ENCODE data around the gene RBM15. TPM values are rescaled to one million over a fixed set of nuclear protein-coding genes. Genes with fewer than 3 reads are reported as not detected.
A peak's percentile ranks its signal among the peaks of the same experiment; 100 is the strongest.

The RBM15 gene
- total RNA-seq, 1 experiment from 2014 or later: 44.0 TPM

GRCh38 chr1:110387048-110387754, 48.0 kb downstream of the RBM15 start:
- ChIA-PET RAD21 (ENCODE audit: low non-redundant PET in 1 of 2, low total read pairs in 2 of 2, uncharacterized antibody in 2 of 2, unreplicated experiment in 2 of 2) (no interaction called here), CTCF (interaction anchor here (0.9 kb wide), 1 partner anchor 14 kb away, joined by 3 read pairs; no protein-coding TSS in a partner anchor), POLR2A (interaction anchor here (1.2 kb wide), 1 partner anchor 49 kb away, joined by 3 read pairs; the partner anchor contains the start of gene RBM15)
- H3K9ac ChIP-seq (ENCODE audit: low read length): no peak overlapping the region
- no peaks in the 10 kb centered on the region for H3K9me2 ChIP-seq (ENCODE audit: insufficient read depth)
- no peaks in the 10 kb centered on the region for H3K27me3 ChIP-seq (ENCODE audit: insufficient read depth, low read length)
- no peak overlapping the region for H3K4me3 ChIP-seq (replicated peaks in 1 of 2; ENCODE audit: low read depth in 1 of 2, low read length in 2 of 2)
- H3K9me3 ChIP-seq (ENCODE audit: control insufficient read depth in 1 of 2, insufficient read depth in 1 of 2, low read depth in 1 of 2, low read length in 2 of 2): no peaks in the 10 kb centered on the region
- H3K27ac ChIP-seq (ENCODE audit: low read depth, low read length): no peak overlapping the region
- H2AFZ ChIP-seq (ENCODE audit: low read depth, low read length, poor library complexity, severe bottlenecking): no peak overlapping the region
- intact Hi-C loops (cut with micrococcal nuclease): no loop called here
- peaks cover 0 to 9% of the 10 kb centered on the region in 2 experiments; a peak in 1 of 4 replicates for H3K4me1 ChIP-seq (ENCODE audit: control insufficient read depth in 1 of 2, insufficient read depth in 2 of 2, low read length in 2 of 2)
- TF ChIP-seq EZH2 (IDR thresholded peaks at IDR 0.05): no peak
- no peak for TF ChIP-seq JUND (IDR thresholded peaks at IDR 0.05)
- TF ChIP-seq, protein P1, sequence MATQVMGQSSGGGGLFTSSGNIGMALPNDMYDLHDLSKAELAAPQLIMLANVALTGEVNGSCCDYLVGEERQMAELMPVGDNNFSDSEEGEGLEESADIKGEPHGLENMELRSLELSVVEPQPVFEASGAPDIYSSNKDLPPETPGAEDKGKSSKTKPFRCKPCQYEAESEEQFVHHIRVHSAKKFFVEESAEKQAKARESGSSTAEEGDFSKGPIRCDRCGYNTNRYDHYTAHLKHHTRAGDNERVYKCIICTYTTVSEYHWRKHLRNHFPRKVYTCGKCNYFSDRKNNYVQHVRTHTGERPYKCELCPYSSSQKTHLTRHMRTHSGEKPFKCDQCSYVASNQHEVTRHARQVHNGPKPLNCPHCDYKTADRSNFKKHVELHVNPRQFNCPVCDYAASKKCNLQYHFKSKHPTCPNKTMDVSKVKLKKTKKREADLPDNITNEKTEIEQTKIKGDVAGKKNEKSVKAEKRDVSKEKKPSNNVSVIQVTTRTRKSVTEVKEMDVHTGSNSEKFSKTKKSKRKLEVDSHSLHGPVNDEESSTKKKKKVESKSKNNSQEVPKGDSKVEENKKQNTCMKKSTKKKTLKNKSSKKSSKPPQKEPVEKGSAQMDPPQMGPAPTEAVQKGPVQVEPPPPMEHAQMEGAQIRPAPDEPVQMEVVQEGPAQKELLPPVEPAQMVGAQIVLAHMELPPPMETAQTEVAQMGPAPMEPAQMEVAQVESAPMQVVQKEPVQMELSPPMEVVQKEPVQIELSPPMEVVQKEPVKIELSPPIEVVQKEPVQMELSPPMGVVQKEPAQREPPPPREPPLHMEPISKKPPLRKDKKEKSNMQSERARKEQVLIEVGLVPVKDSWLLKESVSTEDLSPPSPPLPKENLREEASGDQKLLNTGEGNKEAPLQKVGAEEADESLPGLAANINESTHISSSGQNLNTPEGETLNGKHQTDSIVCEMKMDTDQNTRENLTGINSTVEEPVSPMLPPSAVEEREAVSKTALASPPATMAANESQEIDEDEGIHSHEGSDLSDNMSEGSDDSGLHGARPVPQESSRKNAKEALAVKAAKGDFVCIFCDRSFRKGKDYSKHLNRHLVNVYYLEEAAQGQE (IDR thresholded peaks at IDR 0.05; ENCODE audit: low read depth): no peak
- H4K20me1 ChIP-seq (ENCODE audit: insufficient read depth): no peaks in the 10 kb centered on the region
- no TSS peak for BruUV-seq (replicated peaks)
- DNase-seq (ENCODE audit: low read depth, low spot score) (no peak), ATAC-seq (no peak)
- no peak overlapping the region for H3K4me2 ChIP-seq (ENCODE audit: low read length)
- H3K79me2 ChIP-seq (ENCODE audit: insufficient read depth, low read length): no peaks in the 10 kb centered on the region
- H3K36me3 ChIP-seq (ENCODE audit: control insufficient read depth in 1 of 2, insufficient read depth in 2 of 2, low read length in 2 of 2): peaks cover 6 to 9% of the 10 kb centered on the region in 2 experiments; a peak in 3 of 4 replicates

GRCh38 chr1:110390096-110390495, 50.9 kb downstream of the RBM15 start:
- no peak overlapping the region for H3K27ac ChIP-seq (ENCODE audit: low read depth, low read length)
- no peak for DNase-seq (ENCODE audit: low read depth, low spot score)
- peaks cover 0 to 4% of the 10 kb centered on the region in 2 experiments; a peak in 2 of 4 replicates for H3K36me3 ChIP-seq (ENCODE audit: control insufficient read depth in 1 of 2, insufficient read depth in 2 of 2, low read length in 2 of 2)
- ChIA-PET POLR2A (no interaction called here), CTCF (no interaction called here), RAD21 (ENCODE audit: low non-redundant PET in 1 of 2, low total read pairs in 2 of 2, uncharacterized antibody in 2 of 2, unreplicated experiment in 2 of 2) (no interaction called here)
- H3K4me3 ChIP-seq (replicated peaks in 1 of 2; ENCODE audit: low read depth in 1 of 2, low read length in 2 of 2): no peak overlapping the region
- H3K9ac ChIP-seq (ENCODE audit: low read length): no peak overlapping the region
- BruUV-seq (replicated peaks): no TSS peak
- no peak overlapping the region for H3K4me2 ChIP-seq (ENCODE audit: low read length)
- H3K9me2 ChIP-seq (ENCODE audit: insufficient read depth): no peaks in the 10 kb centered on the region
- H3K79me2 ChIP-seq (ENCODE audit: insufficient read depth, low read length): no peaks in the 10 kb centered on the region
- peaks cover 0 to 12% of the 10 kb centered on the region in 2 experiments; a peak in 2 of 4 replicates for H3K4me1 ChIP-seq (ENCODE audit: control insufficient read depth in 1 of 2, insufficient read depth in 2 of 2, low read length in 2 of 2)
- H3K27me3 ChIP-seq (ENCODE audit: insufficient read depth, low read length): no peaks in the 10 kb centered on the region
- intact Hi-C loops (cut with micrococcal nuclease): no loop called here
- no peaks in the 10 kb centered on the region for H4K20me1 ChIP-seq (ENCODE audit: insufficient read depth)
- ATAC-seq: peak; percentile 38; the same call in 1 of the 2 replicates
- no peaks in the 10 kb centered on the region for H3K9me3 ChIP-seq (ENCODE audit: control insufficient read depth in 1 of 2, insufficient read depth in 1 of 2, low read depth in 1 of 2, low read length in 2 of 2)
- no peak overlapping the region for H2AFZ ChIP-seq (ENCODE audit: low read depth, low read length, poor library complexity, severe bottlenecking)
- no peak for TF ChIP-seq POLR2AphosphoS5 (IDR thresholded peaks at IDR 0.05; ENCODE audit: low read depth, low read length)
- TF ChIP-seq ZNF274 (IDR thresholded peaks at IDR 0.05; ENCODE audit: low read depth, low read length): no peak
- TF ChIP-seq, protein P1 (IDR thresholded peaks at IDR 0.05; ENCODE audit: low read depth): no peak
- TF ChIP-seq RAD21 (IDR thresholded peaks at IDR 0.05; ENCODE audit: low read depth): no peak
- no peak for TF ChIP-seq EGR1 (IDR thresholded peaks at IDR 0.05; ENCODE audit: low read depth)
- TF ChIP-seq, protein P2, sequence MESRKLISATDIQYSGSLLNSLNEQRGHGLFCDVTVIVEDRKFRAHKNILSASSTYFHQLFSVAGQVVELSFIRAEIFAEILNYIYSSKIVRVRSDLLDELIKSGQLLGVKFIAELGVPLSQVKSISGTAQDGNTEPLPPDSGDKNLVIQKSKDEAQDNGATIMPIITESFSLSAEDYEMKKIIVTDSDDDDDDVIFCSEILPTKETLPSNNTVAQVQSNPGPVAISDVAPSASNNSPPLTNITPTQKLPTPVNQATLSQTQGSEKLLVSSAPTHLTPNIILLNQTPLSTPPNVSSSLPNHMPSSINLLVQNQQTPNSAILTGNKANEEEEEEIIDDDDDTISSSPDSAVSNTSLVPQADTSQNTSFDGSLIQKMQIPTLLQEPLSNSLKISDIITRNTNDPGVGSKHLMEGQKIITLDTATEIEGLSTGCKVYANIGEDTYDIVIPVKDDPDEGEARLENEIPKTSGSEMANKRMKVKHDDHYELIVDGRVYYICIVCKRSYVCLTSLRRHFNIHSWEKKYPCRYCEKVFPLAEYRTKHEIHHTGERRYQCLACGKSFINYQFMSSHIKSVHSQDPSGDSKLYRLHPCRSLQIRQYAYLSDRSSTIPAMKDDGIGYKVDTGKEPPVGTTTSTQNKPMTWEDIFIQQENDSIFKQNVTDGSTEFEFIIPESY (IDR thresholded peaks at IDR 0.05; ENCODE audit: extremely low read depth, insufficient replicate concordance, low read length): no peak
